ENCODE results near the gene FAM98C. TPM values are rescaled to one million over a fixed set of nuclear protein-coding genes. Genes with fewer than 3 reads are reported as not detected.

FAM98C gene
- total and polyA plus RNA-seq, 2 of the 13 experiments (the other 11 are each of a cell fraction or from before 2014, with no cell fraction given), result 10.0 to 11.5 TPM

- TF ChIP-seq HMGXB3 (CRISPR knock-in tag; IDR thresholded peaks at IDR 0.05; ENCODE audit: borderline replicate concordance) (0 out of 2 replicates have a peak, but pooled peaks have one; percentile 54), ZNF567 (CRISPR knock-in tag; IDR thresholded peaks at IDR 0.05; ENCODE audit: borderline replicate concordance) (no peak), ESRRA (CRISPR knock-in tag; IDR thresholded peaks at IDR 0.05; ENCODE audit: low read depth) (no peak), RFX5 (IDR thresholded peaks at IDR 0.05; ENCODE audit: low read depth, low read length) (no peak), ZMAT5 (CRISPR knock-in tag; IDR thresholded peaks at IDR 0.05; ENCODE audit: borderline replicate concordance, low read depth) (no peak), HNF1A (IDR thresholded peaks at IDR 0.05; ENCODE audit: low read depth) (no peak), HNF1A (CRISPR knock-in tag; IDR thresholded peaks at IDR 0.05; ENCODE audit: borderline replicate concordance) (no peak), RORA (CRISPR knock-in tag; IDR thresholded peaks at IDR 0.05) (no peak), DNMT1 (CRISPR knock-in tag; IDR thresholded peaks at IDR 0.05) (no peak), ZNF280D (CRISPR knock-in tag; IDR thresholded peaks at IDR 0.05) (no peak), MYC (CRISPR knock-in tag; IDR thresholded peaks at IDR 0.05; ENCODE audit: borderline replicate concordance) (no peak), ZNF598 (CRISPR knock-in tag; IDR thresholded peaks at IDR 0.05; ENCODE audit: borderline replicate concordance) (no peak), KLF9 (CRISPR knock-in tag; IDR thresholded peaks at IDR 0.05; ENCODE audit: low read depth) (no peak)
- TF ChIP-seq, protein P1, sequence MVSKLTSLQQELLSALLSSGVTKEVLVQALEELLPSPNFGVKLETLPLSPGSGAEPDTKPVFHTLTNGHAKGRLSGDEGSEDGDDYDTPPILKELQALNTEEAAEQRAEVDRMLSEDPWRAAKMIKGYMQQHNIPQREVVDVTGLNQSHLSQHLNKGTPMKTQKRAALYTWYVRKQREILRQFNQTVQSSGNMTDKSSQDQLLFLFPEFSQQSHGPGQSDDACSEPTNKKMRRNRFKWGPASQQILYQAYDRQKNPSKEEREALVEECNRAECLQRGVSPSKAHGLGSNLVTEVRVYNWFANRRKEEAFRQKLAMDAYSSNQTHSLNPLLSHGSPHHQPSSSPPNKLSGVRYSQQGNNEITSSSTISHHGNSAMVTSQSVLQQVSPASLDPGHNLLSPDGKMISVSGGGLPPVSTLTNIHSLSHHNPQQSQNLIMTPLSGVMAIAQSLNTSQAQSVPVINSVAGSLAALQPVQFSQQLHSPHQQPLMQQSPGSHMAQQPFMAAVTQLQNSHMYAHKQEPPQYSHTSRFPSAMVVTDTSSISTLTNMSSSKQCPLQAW (CRISPR knock-in tag; IDR thresholded peaks at IDR 0.05), result no peak
These were observed 52.1 kb downstream of the FAM98C start (continued) for GRCh38 chr19:38455031-38455430.
